Hypothalamus (tissue), 51 donors: ENCODE measurements around the gene PCLO.
"Not testable (repeated sequence)": the region's sequence is repeated elsewhere in the genome, so short reads cannot be mapped to it uniquely, and the experiment has no call there.

Experiments used
- DNase-seq, 51 donors: peaks; one replicate each; lab custom pipeline; 2025; lab: John Stamatoyannopoulos, UW

The PCLO gene

GRCh38 chr7:82975811-82976468 lies 186.7 kb downstream of the PCLO start:
- no peak for DNase-seq

- no peak for DNase-seq
Observed at GRCh38 chr7:82972135-82972534, 190.5 kb downstream of the PCLO start.

- DNase-seq, result no peak
Observed at GRCh38 chr7:82965088-82966036, 197.3 kb downstream of the PCLO start.

- DNase-seq, result no peak
Observed at GRCh38 chr7:82964150-82964882, 198.4 kb downstream of the PCLO start.

GRCh38 chr7:82961240-82961639 lies 201.4 kb downstream of the PCLO start:
- DNase-seq, result no peak

GRCh38 chr7:82959528-82959927 lies 203.2 kb downstream of the PCLO start:
- no peak for DNase-seq

GRCh38 chr7:82957521-82957920 lies 205.2 kb downstream of the PCLO start:
- DNase-seq, result no peak

GRCh38 chr7:82953324-82954027 lies 209.2 kb downstream of the PCLO start:
- DNase-seq, result no peak

GRCh38 chr7:82950436-82950835 lies 212.2 kb downstream of the PCLO start:
- no peak for DNase-seq

GRCh38 chr7:82945480-82945879 lies 217.2 kb downstream of the PCLO start:
- no peak for DNase-seq

- DNase-seq, result no peak
Observed at GRCh38 chr7:82945056-82945455, 217.6 kb downstream of the PCLO start.

- DNase-seq, result no peak
Observed at GRCh38 chr7:82932516-82932915, 230.2 kb downstream of the PCLO start.

GRCh38 chr7:82926477-82926876 lies 236.2 kb downstream of the PCLO start:
- DNase-seq, result no peak

GRCh38 chr7:82925331-82925730 lies 237.4 kb downstream of the PCLO start:
- no peak for DNase-seq

GRCh38 chr7:82906502-82906901 lies 256.2 kb downstream of the PCLO start:
- no peak for DNase-seq

- DNase-seq, result no peak
Observed at GRCh38 chr7:82904871-82905270, 257.8 kb downstream of the PCLO start.

GRCh38 chr7:82901098-82901497 lies 261.6 kb downstream of the PCLO start:
- not testable (repeated sequence) for DNase-seq

- no peak for DNase-seq
Observed at GRCh38 chr7:82897500-82897899, 265.2 kb downstream of the PCLO start.

GRCh38 chr7:82894341-82894740 lies 268.3 kb downstream of the PCLO start:
- peak in 1 of 51 donors; percentile 1 for DNase-seq

- no peak for DNase-seq
Observed at GRCh38 chr7:82886324-82886723, 276.4 kb downstream of the PCLO start.

GRCh38 chr7:82865856-82866255 lies 296.8 kb downstream of the PCLO start:
- DNase-seq, result no peak
